Smooth muscle cell (in vitro differentiated cells): ENCODE measurements around the gene LRRC32. TPM values are rescaled to one million over a fixed set of nuclear protein-coding genes. Genes with fewer than 3 reads are reported as not detected.
A peak's percentile ranks its signal among the peaks of the same experiment; 100 is the strongest.

Source experiments
- DNase-seq: peaks from one replicate; lab custom pipeline; 2025; ENCODE audit not compliant: unreplicated experiment; lab: John Stamatoyannopoulos, UW
- H2AFZ ChIP-seq: fragments of 200-600 bp; sonication (generic); 2 replicates; pipeline ENCODE4 v1.6.0; 2016; ENCODE audit warnings: antibody characterized with exemption, low read depth, mild to moderate bottlenecking
- H3F3A ChIP-seq: fragments of 200-600 bp; sonication (generic); 2 replicates; pipeline ENCODE4 v1.6.0; 2017; ENCODE audit warnings: antibody characterized with exemption, low read depth
- H3K27ac ChIP-seq: fragments of 200-600 bp; sonication (generic); 2 replicates; pipeline ENCODE4 v1.5.1; 2016; ENCODE audit warnings: low read depth, mild to moderate bottlenecking
- H3K27me3 ChIP-seq: fragments of 200-600 bp; sonication (generic); 2 replicates; pipeline ENCODE4 v1.6.1; 2016; ENCODE audit warnings: low read depth, mild to moderate bottlenecking
- H3K36me3 ChIP-seq: fragments of 200-600 bp; sonication (generic); 2 replicates; pipeline ENCODE4 v1.5.1; 2016; ENCODE audit warnings: low read depth
- H3K4me1 ChIP-seq: fragments of 200-600 bp; sonication (generic); 2 replicates; pipeline ENCODE4 v1.5.1; 2016; ENCODE audit warnings: low read depth
- H3K4me2 ChIP-seq: fragments of 200-600 bp; sonication (generic); 2 replicates; pipeline ENCODE4 v1.6.0; 2016; ENCODE audit warnings: mild to moderate bottlenecking
- H3K4me3 ChIP-seq: fragments of 200-600 bp; sonication (generic); 2 replicates; pipeline ENCODE4 v1.5.1; 2016; ENCODE audit warnings: mild to moderate bottlenecking
- H3K79me2 ChIP-seq: fragments of 200-600 bp; sonication (generic); 2 replicates; pipeline ENCODE4 v1.6.0; 2016; ENCODE audit warnings: low read depth, mild to moderate bottlenecking
- H3K9ac ChIP-seq: fragments of 200-600 bp; sonication (generic); 2 replicates; pipeline ENCODE4 v1.6.0; 2016; ENCODE audit warnings: low read depth
- H3K9me3 ChIP-seq: fragments of 200-600 bp; sonication (generic); replicated peaks from 2 replicates; pipeline ENCODE4 v1.5.1; 2016; ENCODE audit warnings: low read depth
- H4K20me1 ChIP-seq: fragments of 200-600 bp; sonication (generic); 2 replicates; pipeline ENCODE4 v1.6.0; 2016; ENCODE audit warnings: low read depth
- CTCF ChIP-seq: fragments of 200-600 bp; sonication (generic); IDR thresholded peaks from 2 replicates; pipeline ENCODE4 v1.5.1; 2017; ENCODE audit warnings: borderline replicate concordance, mild to moderate bottlenecking, antibody characterized with exemption; ENCODE audit not compliant: insufficient read depth, poor library complexity, severe bottlenecking
- WGBS: methylation state at CpG from one replicate; pipeline ENCODE4 v1.1.7; 2016; ENCODE audit warnings: low lambda C conversion rate; 5-methylcytosine and 5-hydroxymethylcytosine counted together
- polyA plus RNA-seq: library from polyadenylated mRNA; unstranded; fragments of >200 nt; fragmentation: Nextera tagmentation; extraction: Ambion mirVana; gene quantifications from 2 replicates; pipeline ENCODE4 v1.2.1, GENCODE V29; 2016
- total RNA-seq: library from RNA; depleted of rRNA; stranded (reverse); fragments of >200 nt; gene quantifications from 2 replicates; pipeline ENCODE4 v1.2.3, GENCODE V29; 2014

Gene LRRC32
- total and polyA plus RNA-seq, 2 experiments from 2014 or later = 171 to 444 TPM

GRCh38 chr11:76700177-76701100 lies 29.9 kb upstream of the LRRC32 start:
- Histone ChIP-seq H4K20me1 (no peaks in the 10 kb centered on the region), H3K4me2 (peak overlapping the region; percentile 74), H3K4me3 (no peak overlapping the region), H3K9ac (peak overlapping the region; percentile 74), H3F3A (peaks cover 37% of the 10 kb centered on the region), H3K27me3 (no peaks in the 10 kb centered on the region), H2AFZ (no peak overlapping the region), H3K27ac (peak overlapping the region; percentile 95), H3K4me1 (peaks cover 25% of the 10 kb centered on the region), H3K79me2 (no peaks in the 10 kb centered on the region), H3K9me3 (no peaks in the 10 kb centered on the region), H3K36me3 (no peaks in the 10 kb centered on the region)
- 13% methylated on average over 15 of the region's 16 CpGs for WGBS
- peak; percentile 63 for DNase-seq
- TF ChIP-seq CTCF = no peak

- 43% methylated on average over 3 of the region's 3 CpGs for WGBS
- no peak for DNase-seq
- Histone ChIP-seq H3K27ac (peak overlapping the region; percentile 95), H3K27me3 (no peaks in the 10 kb centered on the region), H3K9me3 (no peaks in the 10 kb centered on the region), H3K4me2 (peak overlapping the region; percentile 74), H3F3A (peaks cover 37% of the 10 kb centered on the region), H2AFZ (no peak overlapping the region), H3K4me1 (peaks cover 25% of the 10 kb centered on the region), H3K36me3 (no peaks in the 10 kb centered on the region), H3K79me2 (no peaks in the 10 kb centered on the region), H4K20me1 (no peaks in the 10 kb centered on the region), H3K4me3 (no peak overlapping the region), H3K9ac (peak overlapping the region; percentile 74)
- TF ChIP-seq CTCF = no peak
Measured at GRCh38 chr11:76699451-76700091, 29.0 kb upstream of the LRRC32 start.

GRCh38 chr11:76698321-76699043 lies 27.9 kb upstream of the LRRC32 start:
- no peaks in the 10 kb centered on the region for H4K20me1 ChIP-seq
- H3K36me3 ChIP-seq = no peaks in the 10 kb centered on the region
- WGBS = 44% methylated on average over 17 of the region's 17 CpGs

More at GRCh38 chr11:76698321-76699043, 27.9 kb upstream of the LRRC32 start:
- no peak for DNase-seq
- Histone ChIP-seq H3K4me2 (no peak overlapping the region), H3K4me1 (peaks cover 25% of the 10 kb centered on the region), H3K9ac (no peak overlapping the region), H3K27ac (peak overlapping the region; percentile 95), H3K9me3 (no peaks in the 10 kb centered on the region), H3K79me2 (no peaks in the 10 kb centered on the region), H3K27me3 (no peaks in the 10 kb centered on the region), H3F3A (peaks cover 37% of the 10 kb centered on the region), H2AFZ (no peak overlapping the region), H3K4me3 (no peak overlapping the region)
- peak; percentile 51 for TF ChIP-seq CTCF
